Skeletal muscle satellite cell (primary cell): ENCODE results near the gene TBXAS1.

ENCODE experiments used
- H3K27me3 ChIP-seq: 2 replicates; pipeline ENCODE4 v1.7.0; 2013; ENCODE audit warnings: low read length; ENCODE audit not compliant: control insufficient read depth, insufficient read depth
- H3K36me3 ChIP-seq: 2 replicates; pipeline ENCODE4 v1.7.0; 2013; ENCODE audit warnings: mild to moderate bottlenecking, control low read depth, low read length; ENCODE audit not compliant: insufficient read depth
- H3K4me1 ChIP-seq: 2 replicates; pipeline ENCODE4 v1.7.0; 2013; ENCODE audit warnings: low read length; ENCODE audit not compliant: control insufficient read depth, insufficient read depth
- H3K4me2 ChIP-seq: 2 replicates; pipeline ENCODE4 v1.7.0; 2013; ENCODE audit warnings: mild to moderate bottlenecking, low read length
- H3K4me3 ChIP-seq: 2 replicates; pipeline ENCODE4 v1.7.0; 2013; ENCODE audit warnings: low read length
- H3K9ac ChIP-seq: 2 replicates; pipeline ENCODE4 v1.7.0; 2013; ENCODE audit warnings: mild to moderate bottlenecking, low read depth, low read length, moderate library complexity
- H3K9me3 ChIP-seq: replicated peaks from 2 replicates; pipeline ENCODE4 v1.7.0; 2013; ENCODE audit warnings: mild to moderate bottlenecking, control low read depth, low read length

TBXAS1 gene

GRCh38 chr7:140061607-140061930 is 232.5 kb downstream of the TBXAS1 start:
- no peaks in the 10 kb centered on the region for H3K9me3 ChIP-seq
- H3K4me1 ChIP-seq: peaks cover 27% of the 10 kb centered on the region
- H3K4me2 ChIP-seq: no peak overlapping the region
- no peaks in the 10 kb centered on the region for H3K27me3 ChIP-seq
- no peaks in the 10 kb centered on the region for H3K36me3 ChIP-seq
- H3K4me3 ChIP-seq: no peak overlapping the region
- no peak overlapping the region for H3K9ac ChIP-seq

GRCh38 chr7:140062118-140062527 is 233.1 kb downstream of the TBXAS1 start:
- peak overlapping the region; percentile 89 for H3K4me3 ChIP-seq
- H3K9ac ChIP-seq: peak overlapping the region; percentile 84
- no peaks in the 10 kb centered on the region for H3K36me3 ChIP-seq
- H3K4me1 ChIP-seq: peaks cover 27% of the 10 kb centered on the region
- H3K4me2 ChIP-seq: peak overlapping the region; percentile 84
- H3K27me3 ChIP-seq: no peaks in the 10 kb centered on the region
- H3K9me3 ChIP-seq: peaks cover 5% of the 10 kb centered on the region

GRCh38 chr7:140062528-140063299 is 233.7 kb downstream of the TBXAS1 start, which contains the start of gene PARP12:
TSS of gene PARP12 (minus strand) at chr7:140062951. CDS start at chr7:140062847, 104 bp downstream.
- peaks cover 27% of the 10 kb centered on the region for H3K4me1 ChIP-seq
- H3K4me2 ChIP-seq: peak within 1 kb of the TSS; percentile 84
- peaks cover 9% of the 10 kb centered on the region for H3K9me3 ChIP-seq
- H3K9ac ChIP-seq: peak within 1 kb of the TSS; percentile 84
- H3K27me3 ChIP-seq: no peaks in the 10 kb centered on the region
- H3K36me3 ChIP-seq: no peaks in the 10 kb centered on the region
- H3K4me3 ChIP-seq: peak within 1 kb of the TSS; percentile 89

- Histone ChIP-seq H3K36me3 (no peaks in the 10 kb centered on the region), H3K4me2 (no peak overlapping the region), H3K9me3 (peaks cover 13% of the 10 kb centered on the region), H3K4me1 (no peaks in the 10 kb centered on the region), H3K9ac (no peak overlapping the region), H3K4me3 (no peak overlapping the region), H3K27me3 (peaks cover 13% of the 10 kb centered on the region)
Measured at GRCh38 chr7:140067052-140067451, 238.0 kb downstream of the TBXAS1 start.

GRCh38 chr7:140068033-140068432 is 239.0 kb downstream of the TBXAS1 start:
- H3K4me1 ChIP-seq: no peaks in the 10 kb centered on the region
- no peak overlapping the region for H3K9ac ChIP-seq
- no peak overlapping the region for H3K4me2 ChIP-seq
- H3K4me3 ChIP-seq: no peak overlapping the region
- no peaks in the 10 kb centered on the region for H3K36me3 ChIP-seq
- H3K27me3 ChIP-seq: peaks cover 18% of the 10 kb centered on the region
- peaks cover 13% of the 10 kb centered on the region for H3K9me3 ChIP-seq

GRCh38 chr7:140069298-140069949 is 240.4 kb downstream of the TBXAS1 start:
- Histone ChIP-seq H3K4me1 (no peaks in the 10 kb centered on the region), H3K36me3 (no peaks in the 10 kb centered on the region), H3K9ac (no peak overlapping the region), H3K27me3 (peaks cover 30% of the 10 kb centered on the region), H3K4me3 (no peak overlapping the region), H3K9me3 (peaks cover 13% of the 10 kb centered on the region), H3K4me2 (no peak overlapping the region)
